Neural progenitor cell (in vitro differentiated cells): ENCODE results near the gene SLC22A1. TPM values are rescaled to one million over a fixed set of nuclear protein-coding genes. Genes with fewer than 3 reads are reported as not detected.

Experiments used
- DNase-seq: peaks from one replicate; pipeline ENCODE4 v3.0.0-alpha.2; 2016; ENCODE audit warnings: low spot score
- H2AFZ ChIP-seq: fragments of 200-600 bp; sonication (generic); replicated peaks from 2 replicates; pipeline ENCODE4 v1.6.1; 2016; ENCODE audit warnings: antibody characterized with exemption
- H3F3A ChIP-seq: fragments of 200-600 bp; sonication (generic); 2 replicates; pipeline ENCODE4 v1.6.1; 2016; ENCODE audit warnings: antibody characterized with exemption, low read depth
- H3K27ac ChIP-seq: fragments of 200-600 bp; sonication (generic); 2 replicates; pipeline ENCODE4 v1.5.1; 2016; ENCODE audit warnings: mild to moderate bottlenecking
- H3K27me3 ChIP-seq: fragments of 200-600 bp; sonication (generic); 2 replicates; pipeline ENCODE4 v1.6.1; 2016; ENCODE audit warnings: mild to moderate bottlenecking, moderate library complexity
- H3K36me3 ChIP-seq: fragments of 200-600 bp; sonication (generic); 2 replicates; pipeline ENCODE4 v1.5.1; 2016
- H3K4me1 ChIP-seq: fragments of 200-600 bp; sonication (generic); 2 replicates; pipeline ENCODE4 v1.6.1; 2016; ENCODE audit warnings: mixed run types
- H3K4me2 ChIP-seq: fragments of 200-600 bp; sonication (generic); 2 replicates; pipeline ENCODE4 v1.6.1; 2016
- H3K4me3 ChIP-seq: fragments of 200-600 bp; sonication (generic); 2 replicates; pipeline ENCODE4 v1.5.1; 2016
- H3K79me2 ChIP-seq: fragments of 200-600 bp; sonication (generic); 2 replicates; pipeline ENCODE4 v1.6.1; 2016; ENCODE audit warnings: low read depth
- H3K9ac ChIP-seq: fragments of 200-600 bp; sonication (generic); 2 replicates; pipeline ENCODE4 v1.6.1; 2016
- H3K9me3 ChIP-seq: fragments of 200-600 bp; sonication (generic); 2 replicates; pipeline ENCODE4 v1.5.1; 2016; ENCODE audit warnings: low read depth
- H4K20me1 ChIP-seq: fragments of 200-600 bp; sonication (generic); 2 replicates; pipeline ENCODE4 v1.6.1; 2016; ENCODE audit warnings: low read depth
- H3K27ac Mint-ChIP-seq: 3 replicates; pipeline ENCODE4 v1.8.0; 2021; ENCODE audit warnings: mixed read lengths
- H3K27me3 Mint-ChIP-seq: 2 replicates; pipeline ENCODE4 v1.8.0; 2022; ENCODE audit warnings: low read depth, mild to moderate bottlenecking, inconsistent platforms, moderate library complexity, mixed read lengths; ENCODE audit not compliant: insufficient read depth
- H3K36me3 Mint-ChIP-seq: 3 replicates; pipeline ENCODE4 v1.8.0; 2021; ENCODE audit warnings: mixed read lengths
- H3K4me1 Mint-ChIP-seq: 3 replicates; pipeline ENCODE4 v1.8.0; 2021; ENCODE audit warnings: mixed read lengths
- H3K4me3 Mint-ChIP-seq: 3 replicates; pipeline ENCODE4 v1.8.0; 2021; ENCODE audit warnings: mild to moderate bottlenecking, moderate library complexity, mixed read lengths
- H3K9me3 Mint-ChIP-seq: 3 replicates; pipeline ENCODE4 v1.8.0; 2020; ENCODE audit warnings: mixed read lengths
- CTCF ChIP-seq: fragments of 200-600 bp; sonication (generic); IDR thresholded peaks from 2 replicates; pipeline ENCODE4 v1.5.1; 2017; ENCODE audit warnings: antibody characterized with exemption, mild to moderate bottlenecking
- EZH2 ChIP-seq: fragments of 200-600 bp; sonication (generic); IDR thresholded peaks from 2 replicates; pipeline ENCODE4 v1.6.1; 2017; ENCODE audit warnings: antibody characterized with exemption, mild to moderate bottlenecking, moderate library complexity
- EZH2phosphoT487 ChIP-seq: fragments of 200-600 bp; sonication (generic); IDR thresholded peaks from 2 replicates; pipeline ENCODE4 v1.6.1; 2017; ENCODE audit warnings: antibody characterized with exemption
- total RNA-seq: library from RNA; depleted of rRNA; stranded (reverse); fragments of >200 nt; gene quantifications from 2 replicates; pipeline ENCODE4 v1.2.3, GENCODE V29; 2015; ENCODE audit warnings: low replicate concordance

Gene SLC22A1
- total RNA-seq, 1 donor from 2014 or later: not detected

GRCh38 chr6:160117137-160117536 is 4.5 kb upstream of the SLC22A1 start:
- no peak for DNase-seq
- Mint-ChIP-seq H3K27me3 (peaks cover 4% of the 10 kb centered on the region), H3K4me1 (peaks cover 14% of the 10 kb centered on the region), H3K27ac (no peak overlapping the region), H3K9me3 (peaks cover 3% of the 10 kb centered on the region), H3K4me3 (no peak overlapping the region), H3K36me3 (peaks cover 20% of the 10 kb centered on the region)
- Histone ChIP-seq H3K27me3 (no peaks in the 10 kb centered on the region), H4K20me1 (no peaks in the 10 kb centered on the region), H3K79me2 (no peaks in the 10 kb centered on the region), H3K4me2 (no peak overlapping the region), H3K27ac (no peak overlapping the region), H3K36me3 (no peaks in the 10 kb centered on the region), H3F3A (no peaks in the 10 kb centered on the region), H3K9me3 (no peaks in the 10 kb centered on the region), H3K4me1 (peaks cover 4% of the 10 kb centered on the region), H2AFZ (no peak overlapping the region), H3K4me3 (no peak overlapping the region), H3K9ac (no peak overlapping the region)
- no peak for TF ChIP-seq CTCF

- Histone ChIP-seq H3K9ac (no peak overlapping the region), H3K27me3 (no peaks in the 10 kb centered on the region), H3K4me2 (no peak overlapping the region), H3K27ac (no peak overlapping the region), H3K36me3 (no peaks in the 10 kb centered on the region), H4K20me1 (no peaks in the 10 kb centered on the region), H3F3A (no peaks in the 10 kb centered on the region), H3K4me1 (peaks cover 4% of the 10 kb centered on the region), H2AFZ (no peak overlapping the region), H3K79me2 (no peaks in the 10 kb centered on the region), H3K4me3 (no peak overlapping the region), H3K9me3 (no peaks in the 10 kb centered on the region)
- H3K9me3 Mint-ChIP-seq: peaks cover 3% of the 10 kb centered on the region
- DNase-seq: no peak
- H3K4me1 Mint-ChIP-seq: peaks cover 14% of the 10 kb centered on the region
- peaks cover 4% of the 10 kb centered on the region for H3K27me3 Mint-ChIP-seq
- H3K4me3 Mint-ChIP-seq: no peak overlapping the region
- peaks cover 16% of the 10 kb centered on the region for H3K36me3 Mint-ChIP-seq
- TF ChIP-seq CTCF (no peak), EZH2 (no peak), EZH2phosphoT487 (no peak)
- H3K27ac Mint-ChIP-seq: peak overlapping the region; percentile 1
Measured at GRCh38 chr6:160118620-160119229, 2.9 kb upstream of the SLC22A1 start.

GRCh38 chr6:160120087-160120486 is 1.5 kb upstream of the SLC22A1 start:
- Mint-ChIP-seq H3K4me1 (peaks cover 14% of the 10 kb centered on the region), H3K4me3 (no peak overlapping the region), H3K27me3 (peaks cover 4% of the 10 kb centered on the region), H3K9me3 (peaks cover 3% of the 10 kb centered on the region), H3K27ac (no peak overlapping the region), H3K36me3 (peaks cover 19% of the 10 kb centered on the region)
- Histone ChIP-seq H3K9ac (no peak overlapping the region), H3K4me1 (peaks cover 4% of the 10 kb centered on the region), H2AFZ (no peak overlapping the region), H3K79me2 (no peaks in the 10 kb centered on the region), H3K4me3 (no peak overlapping the region), H3F3A (no peaks in the 10 kb centered on the region), H3K27ac (no peak overlapping the region), H3K27me3 (no peaks in the 10 kb centered on the region), H3K9me3 (no peaks in the 10 kb centered on the region), H3K4me2 (no peak overlapping the region), H3K36me3 (no peaks in the 10 kb centered on the region), H4K20me1 (no peaks in the 10 kb centered on the region)
- no peak for DNase-seq
- TF ChIP-seq EZH2: no peak
- TF ChIP-seq EZH2phosphoT487: no peak
- TF ChIP-seq CTCF: no peak
